DMS79 treated with DMSO at 0.1 percent for 48 hours (cell line): Measurements from ENCODE around the gene LHFPL3.
"Not testable (repeated sequence)": the region's sequence is repeated elsewhere in the genome, so short reads cannot be mapped to it uniquely, and the experiment has no call there.

Experiments used
- DNase-seq: peaks from one replicate; lab custom pipeline; 2025; lab: John Stamatoyannopoulos, UW

LHFPL3 gene

GRCh38 chr7:104595591-104595990 is 267.2 kb downstream of the LHFPL3 start:
- not testable (repeated sequence) for DNase-seq

GRCh38 chr7:104603957-104604356 is 275.6 kb downstream of the LHFPL3 start:
- no peak for DNase-seq

- DNase-seq: no peak
Observed at GRCh38 chr7:104604706-104605105, 276.3 kb downstream of the LHFPL3 start.

GRCh38 chr7:104621321-104621720 is 292.9 kb downstream of the LHFPL3 start:
- DNase-seq: no peak

- no peak for DNase-seq
Observed at GRCh38 chr7:104625956-104626355, 297.6 kb downstream of the LHFPL3 start.

GRCh38 chr7:104627516-104627915 is 299.1 kb downstream of the LHFPL3 start:
- DNase-seq: no peak

- no peak for DNase-seq
Observed at GRCh38 chr7:104628017-104628416, 299.6 kb downstream of the LHFPL3 start.

- DNase-seq: no peak
Observed at GRCh38 chr7:104629408-104629807, 301.0 kb downstream of the LHFPL3 start.

GRCh38 chr7:104640506-104640905 is 312.1 kb downstream of the LHFPL3 start:
- no peak for DNase-seq

GRCh38 chr7:104642560-104642959 is 314.2 kb downstream of the LHFPL3 start:
- no peak for DNase-seq

- DNase-seq: no peak
Observed at GRCh38 chr7:104643587-104644217, 315.3 kb downstream of the LHFPL3 start.

GRCh38 chr7:104650991-104651640 is 322.7 kb downstream of the LHFPL3 start:
- peak; percentile 81 for DNase-seq

GRCh38 chr7:104652434-104652833 is 324.0 kb downstream of the LHFPL3 start:
- DNase-seq: no peak

GRCh38 chr7:104652865-104653264 is 324.5 kb downstream of the LHFPL3 start:
- DNase-seq: no peak

- peak; percentile 23 for DNase-seq
Observed at GRCh38 chr7:104653825-104654401, 325.5 kb downstream of the LHFPL3 start.

- no peak for DNase-seq
Observed at GRCh38 chr7:104655592-104655991, 327.2 kb downstream of the LHFPL3 start.

- DNase-seq: no peak
Observed at GRCh38 chr7:104656467-104656866, 328.1 kb downstream of the LHFPL3 start.

- no peak for DNase-seq
Observed at GRCh38 chr7:104657134-104657533, 328.7 kb downstream of the LHFPL3 start.

- DNase-seq: no peak
Observed at GRCh38 chr7:104661575-104661974, 333.2 kb downstream of the LHFPL3 start.

GRCh38 chr7:104664648-104665047 is 336.2 kb downstream of the LHFPL3 start:
- no peak for DNase-seq

- DNase-seq: no peak
Observed at GRCh38 chr7:104677587-104677986, 349.2 kb downstream of the LHFPL3 start.

- no peak for DNase-seq
Observed at GRCh38 chr7:104679085-104679484, 350.7 kb downstream of the LHFPL3 start.

GRCh38 chr7:104686286-104686685 is 357.9 kb downstream of the LHFPL3 start:
- DNase-seq: no peak

- no peak for DNase-seq
Observed at GRCh38 chr7:104694710-104695109, 366.3 kb downstream of the LHFPL3 start.
